Endothelial cell (in vitro differentiated cells): ENCODE data around the gene LRRFIP1. TPM values are rescaled to one million over a fixed set of nuclear protein-coding genes. Genes with fewer than 3 reads are reported as not detected.
A peak's percentile ranks its signal among the peaks of the same experiment; 100 is the strongest.

Experiments
- DNase-seq: peaks from one replicate; pipeline ENCODE4 v3.0.0; 2021; ENCODE audit warnings: low spot score
- H3K27ac Mint-ChIP-seq: one replicate; pipeline ENCODE4 v1.8.0; 2021; ENCODE audit warnings: mixed read lengths, inconsistent platforms; ENCODE audit not compliant: unreplicated experiment
- H3K27me3 Mint-ChIP-seq: one replicate; pipeline ENCODE4 v1.8.0; 2021; ENCODE audit warnings: mild to moderate bottlenecking, moderate library complexity, mixed read lengths, inconsistent platforms; ENCODE audit not compliant: unreplicated experiment
- H3K36me3 Mint-ChIP-seq: one replicate; pipeline ENCODE4 v1.8.0; 2021; ENCODE audit warnings: mild to moderate bottlenecking, low read depth, mixed read lengths, inconsistent platforms; ENCODE audit not compliant: unreplicated experiment
- H3K4me1 Mint-ChIP-seq: one replicate; pipeline ENCODE4 v1.8.0; 2021; ENCODE audit warnings: mild to moderate bottlenecking, mixed read lengths, inconsistent platforms; ENCODE audit not compliant: unreplicated experiment
- H3K4me3 Mint-ChIP-seq: one replicate; pipeline ENCODE4 v1.8.0; 2021; ENCODE audit warnings: mild to moderate bottlenecking, mixed read lengths, inconsistent platforms; ENCODE audit not compliant: unreplicated experiment
- H3K9me3 Mint-ChIP-seq: one replicate; pipeline ENCODE4 v1.8.0; 2021; ENCODE audit warnings: mixed read lengths, inconsistent platforms; ENCODE audit not compliant: unreplicated experiment
- total RNA-seq: library from RNA; stranded (reverse); fragmentation: NEBNext Ultra II Directional; extraction: Animal tissue kit (Norgen Biotek cat#: 25700); gene quantifications from one replicate; pipeline ENCODE4 v1.2.1, GENCODE V29; 2021; ENCODE audit not compliant: unreplicated experiment
- TF ChIP-seq, protein P1 (sequence below): fragments of 200-600 bp; sonication (generic); IDR thresholded peaks from one replicate; pipeline ENCODE4 v1.5.0; 2021; ENCODE audit warnings: antibody characterized with exemption; ENCODE audit not compliant: unreplicated experiment

Gene LRRFIP1
- total RNA-seq, 1 donor from 2014 or later, result 105 TPM

DNA sequence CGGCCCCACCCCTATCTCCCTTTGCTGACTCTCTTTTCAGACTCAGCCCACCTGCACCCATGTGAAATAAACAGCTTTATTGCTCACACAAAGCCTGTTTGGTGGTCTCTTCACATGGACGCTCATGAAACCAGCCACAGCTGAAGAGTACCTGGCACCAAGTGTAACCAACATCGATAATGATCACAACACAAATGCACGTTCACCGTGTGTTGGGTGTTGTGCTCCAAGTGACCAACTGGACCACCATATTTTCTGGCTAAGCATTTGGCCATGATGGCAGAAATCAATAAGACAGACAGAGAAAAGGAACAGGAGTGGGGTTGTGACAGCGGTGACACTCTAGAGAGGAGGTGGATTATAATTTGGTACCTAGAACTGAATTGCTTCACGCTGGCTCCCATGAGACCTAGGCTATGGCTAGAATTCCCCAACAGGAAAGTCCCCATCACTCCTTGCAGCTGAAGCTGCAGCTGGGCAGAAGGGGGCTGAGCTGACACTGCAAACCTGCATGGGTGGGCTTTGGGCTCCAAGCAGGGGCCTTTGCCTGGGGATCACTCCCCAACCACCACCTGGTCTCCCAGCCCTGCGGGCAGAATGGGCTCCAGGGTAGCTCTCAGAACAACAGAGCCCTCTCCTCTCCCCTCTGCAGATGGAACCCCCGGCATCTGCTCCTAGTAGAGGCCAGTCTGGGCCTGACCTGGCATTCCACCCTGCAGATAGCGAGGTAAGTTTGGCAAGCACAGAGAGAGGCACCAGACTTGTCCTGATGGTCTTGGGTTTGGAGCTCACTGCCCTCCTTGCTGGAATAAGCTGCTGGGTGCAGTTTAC, 14.6 kb upstream of the LRRFIP1 start:
- H3K27ac Mint-ChIP-seq, result peak overlapping the region; percentile 61
- TF ChIP-seq, protein P1, sequence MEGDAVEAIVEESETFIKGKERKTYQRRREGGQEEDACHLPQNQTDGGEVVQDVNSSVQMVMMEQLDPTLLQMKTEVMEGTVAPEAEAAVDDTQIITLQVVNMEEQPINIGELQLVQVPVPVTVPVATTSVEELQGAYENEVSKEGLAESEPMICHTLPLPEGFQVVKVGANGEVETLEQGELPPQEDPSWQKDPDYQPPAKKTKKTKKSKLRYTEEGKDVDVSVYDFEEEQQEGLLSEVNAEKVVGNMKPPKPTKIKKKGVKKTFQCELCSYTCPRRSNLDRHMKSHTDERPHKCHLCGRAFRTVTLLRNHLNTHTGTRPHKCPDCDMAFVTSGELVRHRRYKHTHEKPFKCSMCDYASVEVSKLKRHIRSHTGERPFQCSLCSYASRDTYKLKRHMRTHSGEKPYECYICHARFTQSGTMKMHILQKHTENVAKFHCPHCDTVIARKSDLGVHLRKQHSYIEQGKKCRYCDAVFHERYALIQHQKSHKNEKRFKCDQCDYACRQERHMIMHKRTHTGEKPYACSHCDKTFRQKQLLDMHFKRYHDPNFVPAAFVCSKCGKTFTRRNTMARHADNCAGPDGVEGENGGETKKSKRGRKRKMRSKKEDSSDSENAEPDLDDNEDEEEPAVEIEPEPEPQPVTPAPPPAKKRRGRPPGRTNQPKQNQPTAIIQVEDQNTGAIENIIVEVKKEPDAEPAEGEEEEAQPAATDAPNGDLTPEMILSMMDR, result no peak
- H3K36me3 Mint-ChIP-seq, result no peaks in the 10 kb centered on the region
- DNase-seq, result no peak
- H3K27me3 Mint-ChIP-seq, result peaks cover 10% of the 10 kb centered on the region
- H3K4me3 Mint-ChIP-seq, result no peak overlapping the region
- H3K4me1 Mint-ChIP-seq, result peaks cover 42% of the 10 kb centered on the region
- H3K9me3 Mint-ChIP-seq, result no peaks in the 10 kb centered on the region

DNA sequence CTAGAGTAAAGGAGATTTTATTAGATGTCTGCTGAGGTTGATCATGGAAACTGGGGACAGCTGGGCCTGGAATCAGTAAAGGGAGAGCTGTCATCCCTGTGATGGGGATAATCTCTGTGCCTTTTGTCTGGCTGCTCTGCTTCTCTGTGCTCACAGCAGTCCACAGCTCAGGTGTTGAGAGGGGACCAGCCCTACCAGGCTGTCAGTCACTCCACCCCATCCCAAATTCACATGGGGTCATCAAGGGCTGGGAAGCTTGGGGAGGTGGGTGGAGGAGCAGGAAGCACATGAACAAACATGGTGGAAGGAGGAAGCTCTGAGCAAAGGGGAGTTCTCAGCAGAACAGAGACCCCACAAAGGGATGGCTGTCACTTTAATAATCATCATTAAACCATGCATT, 13.7 kb upstream of the LRRFIP1 start:
- Mint-ChIP-seq H3K27ac (peak overlapping the region; percentile 81), H3K4me1 (peaks cover 42% of the 10 kb centered on the region), H3K9me3 (no peaks in the 10 kb centered on the region), H3K27me3 (peaks cover 7% of the 10 kb centered on the region), H3K4me3 (no peak overlapping the region), H3K36me3 (no peaks in the 10 kb centered on the region)
- DNase-seq, result no peak
- TF ChIP-seq, protein P1, result no peak

DNA sequence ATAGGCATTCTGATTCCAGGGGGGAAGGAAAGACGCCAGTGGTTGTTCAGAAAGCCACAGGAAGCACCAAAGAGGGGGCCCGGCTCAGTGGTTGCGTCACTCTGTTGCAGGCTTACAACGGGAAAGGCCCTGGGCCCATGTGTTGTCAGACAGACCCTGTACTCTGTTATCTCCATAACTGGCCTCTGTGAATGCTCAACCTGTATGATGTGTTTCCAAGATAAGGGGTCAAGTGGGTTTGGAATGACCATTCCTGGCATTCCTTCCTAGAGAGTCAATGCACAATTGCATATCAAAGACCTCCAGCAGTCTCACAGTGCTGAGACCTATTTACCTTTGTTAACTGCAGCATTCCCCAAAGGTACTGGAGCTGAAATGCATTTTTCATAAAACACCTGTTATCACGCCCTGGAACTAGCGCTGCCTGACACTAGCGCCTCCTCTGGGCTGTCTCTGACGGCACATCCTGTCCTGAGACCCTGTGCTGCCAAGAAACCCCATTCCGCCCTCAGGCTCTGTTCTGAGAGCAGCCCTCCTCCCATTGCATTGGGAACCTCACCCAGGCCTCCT, 13.2 kb upstream of the LRRFIP1 start:
- TF ChIP-seq, protein P1, result no peak
- Mint-ChIP-seq H3K36me3 (no peaks in the 10 kb centered on the region), H3K9me3 (no peaks in the 10 kb centered on the region), H3K4me1 (peaks cover 42% of the 10 kb centered on the region), H3K27me3 (peaks cover 7% of the 10 kb centered on the region), H3K4me3 (peak overlapping the region; percentile 6), H3K27ac (peak overlapping the region; percentile 81)
- no peak for DNase-seq

DNA sequence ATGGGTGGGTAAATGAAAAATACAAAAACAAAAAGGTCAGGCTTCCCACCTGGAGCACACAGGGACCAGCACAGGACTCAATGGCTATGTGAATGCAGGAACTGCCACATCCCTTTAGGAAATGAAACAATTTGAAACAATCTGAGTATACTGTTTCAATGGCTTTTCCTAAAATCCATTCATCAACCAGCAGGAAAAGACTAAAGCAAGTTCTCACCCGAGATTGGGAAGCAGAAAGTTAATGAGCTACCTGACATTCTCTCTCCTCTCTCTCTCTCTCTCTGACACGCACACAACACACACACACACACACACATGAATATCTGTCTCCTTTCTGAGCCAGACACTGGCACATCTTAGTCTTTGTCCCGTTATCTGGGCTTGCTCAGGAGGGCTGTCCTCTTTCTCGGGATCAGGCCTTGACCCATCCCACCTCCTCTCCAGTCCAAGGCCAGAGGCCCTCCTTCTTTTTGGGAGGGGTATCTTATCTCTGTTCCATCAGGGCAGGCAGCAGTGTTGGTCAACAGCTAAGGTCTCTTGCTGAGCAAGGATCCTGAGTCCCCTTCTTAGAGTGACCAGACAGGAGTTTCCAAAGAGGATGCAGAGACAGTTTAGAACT, 11.6 kb upstream of the LRRFIP1 start:
- peaks cover 42% of the 10 kb centered on the region for H3K4me1 Mint-ChIP-seq
- H3K27ac Mint-ChIP-seq, result peak overlapping the region; percentile 74

More for the DNA sequence above, 11.6 kb upstream of the LRRFIP1 start:
- DNase-seq, result no peak
- H3K4me3 Mint-ChIP-seq, result peak overlapping the region; percentile 7
- TF ChIP-seq, protein P1, result no peak
- no peaks in the 10 kb centered on the region for H3K36me3 Mint-ChIP-seq
- no peaks in the 10 kb centered on the region for H3K9me3 Mint-ChIP-seq
- H3K27me3 Mint-ChIP-seq, result peaks cover 5% of the 10 kb centered on the region
